Fibroblast of lung (primary cell): ENCODE measurements around the gene KIF26B. TPM values are rescaled to one million over a fixed set of nuclear protein-coding genes. Genes with fewer than 3 reads are reported as not detected.

Source experiments
- DNase-seq, 2 donors: peaks; one replicate each; pipeline versions ENCODE4 v3.0.0 to v3.0.0-alpha.2; 2010; ENCODE audit warnings: low read depth in 2 of 2
- H2AFZ ChIP-seq: 2 replicates; pipeline ENCODE4 v1.5.1; 2012; ENCODE audit warnings: low read length, control low read depth, inconsistent platforms
- H3K27ac ChIP-seq: 2 replicates; pipeline ENCODE4 v1.5.1; 2011; ENCODE audit warnings: low read length, control low read depth; ENCODE audit not compliant: insufficient read depth
- H3K27me3 ChIP-seq: 2 replicates; pipeline ENCODE4 v1.5.1; 2011; ENCODE audit warnings: mild to moderate bottlenecking, low read length; ENCODE audit not compliant: control insufficient read depth, insufficient read depth
- H3K36me3 ChIP-seq: 2 replicates; pipeline ENCODE4 v1.5.1; 2011; ENCODE audit warnings: low read length; ENCODE audit not compliant: control insufficient read depth, insufficient read depth
- H3K4me1 ChIP-seq: 2 replicates; pipeline ENCODE4 v1.5.1; 2011; ENCODE audit warnings: low read length; ENCODE audit not compliant: control insufficient read depth, insufficient read depth; ENCODE audit errors: extremely low read depth
- H3K4me2 ChIP-seq: 2 replicates; pipeline ENCODE4 v1.5.1; 2011; ENCODE audit warnings: low read length, control low read depth; ENCODE audit not compliant: insufficient read depth; ENCODE audit errors: extremely low read depth
- H3K4me3 ChIP-seq, 4 experiments: fragments of 200-600 bp in 1 of 4; sonication (generic) in 1 of 4; replicated peaks in 1 of 4; 2 replicates each; pipeline ENCODE4 v1.5.1; 2011 to 2016; ENCODE audit warnings: low read length in 4 of 4, low read depth in 3 of 4, mild to moderate bottlenecking in 3 of 4, control low read depth in 2 of 4, inconsistent platforms in 1 of 4, mixed read lengths in 1 of 4; ENCODE audit not compliant: insufficient read depth in 1 of 4; ENCODE audit errors: control extremely low read depth in 1 of 4
- H3K79me2 ChIP-seq: 2 replicates; pipeline ENCODE4 v1.5.1; 2012; ENCODE audit warnings: mild to moderate bottlenecking, low read length, inconsistent platforms; ENCODE audit not compliant: control insufficient read depth, insufficient read depth
- H3K9ac ChIP-seq: 2 replicates; pipeline ENCODE4 v1.5.1; 2011; ENCODE audit warnings: mild to moderate bottlenecking, low read length, control low read depth; ENCODE audit not compliant: insufficient read depth
- H3K9me3 ChIP-seq: 2 replicates; pipeline ENCODE4 v1.5.1; 2012; ENCODE audit warnings: low read depth, low read length; ENCODE audit not compliant: control insufficient read depth, insufficient read depth
- H4K20me1 ChIP-seq: 2 replicates; pipeline ENCODE4 v1.5.1; 2011; ENCODE audit warnings: low read length; ENCODE audit not compliant: control insufficient read depth, insufficient read depth; ENCODE audit errors: extremely low read depth
- CTCF ChIP-seq, 2 donors: IDR thresholded peaks in 1 of 2; conservative IDR thresholded peaks in 1 of 2; 1 replicate in 1 of 2; 2 replicates in 1 of 2; pipeline ENCODE4 v1.5.1; 2011 to 2012; ENCODE audit warnings: low read length in 2 of 2, control low read depth in 1 of 2, inconsistent platforms in 1 of 2, low read depth in 1 of 2, mild to moderate bottlenecking in 1 of 2
- EZH2 ChIP-seq: IDR thresholded peaks from 2 replicates; pipeline ENCODE4 v1.5.1; 2012; ENCODE audit warnings: low read length, control low read depth, mild to moderate bottlenecking; ENCODE audit errors: missing control alignments
- polyA plus RNA-seq, 2 donors: library from polyadenylated mRNA; depleted of rRNA in 1 of 2; stranded (reverse) in 1 of 2; unstranded in 1 of 2; fragments of >200 nt; gene quantifications; 2 replicates each; pipeline ENCODE4 v1.2.1, GENCODE V29; 2011 to 2012; ENCODE audit warnings: missing spikeins in 1 of 2
- total RNA-seq: library from RNA; depleted of rRNA; stranded (reverse); fragments of >200 nt; gene quantifications from 2 replicates; pipeline ENCODE4 v1.2.1, GENCODE V29; 2014

Gene KIF26B
- total and polyA plus RNA-seq, 2 donors (not counting 1 experiment from before 2014, with no cell fraction given), result 5.3 to 6.1 TPM

- H3K36me3 ChIP-seq, result no peaks in the 10 kb centered on the region
- H3K79me2 ChIP-seq, result no peaks in the 10 kb centered on the region
- no peak for TF ChIP-seq CTCF (conservative IDR thresholded peaks at IDR 0.05 in 1 of 2, IDR thresholded peaks at IDR 0.05 in 1 of 2; ENCODE audit: low read depth in 1 of 2, low read length in 2 of 2)
- TF ChIP-seq EZH2, result no peak
- no peak for DNase-seq
- H3K4me2 ChIP-seq, result no peak overlapping the region
- no peak overlapping the region for H3K9ac ChIP-seq
- no peaks in the 10 kb centered on the region for H3K4me1 ChIP-seq
- no peak overlapping the region for H3K4me3 ChIP-seq
- H3K27me3 ChIP-seq, result no peaks in the 10 kb centered on the region
- no peak overlapping the region for H2AFZ ChIP-seq
- no peaks in the 10 kb centered on the region for H4K20me1 ChIP-seq
- H3K9me3 ChIP-seq, result no peaks in the 10 kb centered on the region
- H3K27ac ChIP-seq, result no peak overlapping the region
These were observed 24.9 kb downstream of the KIF26B start for GRCh38 chr1:245179706-245180105.

- no peaks in the 10 kb centered on the region for H3K9me3 ChIP-seq
- no peak overlapping the region for H2AFZ ChIP-seq
- H3K27ac ChIP-seq, result no peak overlapping the region
- H3K9ac ChIP-seq, result no peak overlapping the region
- peak in 1 of 2 donors; percentile 50 for DNase-seq
- no peaks in the 10 kb centered on the region for H3K79me2 ChIP-seq
- no peak overlapping the region for H3K4me3 ChIP-seq
- H3K36me3 ChIP-seq, result no peaks in the 10 kb centered on the region
- no peak overlapping the region for H3K4me2 ChIP-seq
- H4K20me1 ChIP-seq, result no peaks in the 10 kb centered on the region
- no peaks in the 10 kb centered on the region for H3K4me1 ChIP-seq
- H3K27me3 ChIP-seq, result no peaks in the 10 kb centered on the region
- TF ChIP-seq CTCF (conservative IDR thresholded peaks at IDR 0.05 in 1 of 2, IDR thresholded peaks at IDR 0.05 in 1 of 2; ENCODE audit: low read depth in 1 of 2, low read length in 2 of 2) (no peak), EZH2 (no peak)
These were observed 25.8 kb downstream of the KIF26B start for GRCh38 chr1:245180496-245181157.

GRCh38 chr1:245181158-245181517 lies 26.4 kb downstream of the KIF26B start:
- H3K9ac ChIP-seq, result no peak overlapping the region
- no peaks in the 10 kb centered on the region for H3K9me3 ChIP-seq
- no peaks in the 10 kb centered on the region for H3K36me3 ChIP-seq
- no peak overlapping the region for H3K4me2 ChIP-seq
- H3K79me2 ChIP-seq, result no peaks in the 10 kb centered on the region
- no peaks in the 10 kb centered on the region for H3K4me1 ChIP-seq
- no peak overlapping the region for H3K27ac ChIP-seq
- H3K4me3 ChIP-seq, result no peak overlapping the region
- no peaks in the 10 kb centered on the region for H4K20me1 ChIP-seq
- no peak overlapping the region for H2AFZ ChIP-seq
- H3K27me3 ChIP-seq, result no peaks in the 10 kb centered on the region
- DNase-seq, result no peak
- no peak for TF ChIP-seq CTCF (conservative IDR thresholded peaks at IDR 0.05 in 1 of 2, IDR thresholded peaks at IDR 0.05 in 1 of 2; ENCODE audit: low read depth in 1 of 2, low read length in 2 of 2)
